GM12875 (cell line): ENCODE results near the gene HSCB.
"Not testable (repeated sequence)": the region's sequence is repeated elsewhere in the genome, so short reads cannot be mapped to it uniquely, and the experiment has no call there.

Source experiments
- H3K4me3 ChIP-seq: one replicate; pipeline ENCODE4 v1.5.1; 2011; ENCODE audit warnings: low read depth, low read length, control low read depth
- TF ChIP-seq, protein P1 (sequence below): IDR thresholded peaks from 2 replicates; pipeline ENCODE4 v1.5.1; 2011; ENCODE audit warnings: low read depth, mild to moderate bottlenecking, control low read depth, inconsistent platforms, low read length, moderate library complexity, borderline replicate concordance; ENCODE audit not compliant: insufficient read depth

Gene HSCB, protein sequence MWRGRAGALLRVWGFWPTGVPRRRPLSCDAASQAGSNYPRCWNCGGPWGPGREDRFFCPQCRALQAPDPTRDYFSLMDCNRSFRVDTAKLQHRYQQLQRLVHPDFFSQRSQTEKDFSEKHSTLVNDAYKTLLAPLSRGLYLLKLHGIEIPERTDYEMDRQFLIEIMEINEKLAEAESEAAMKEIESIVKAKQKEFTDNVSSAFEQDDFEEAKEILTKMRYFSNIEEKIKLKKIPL

DNA sequence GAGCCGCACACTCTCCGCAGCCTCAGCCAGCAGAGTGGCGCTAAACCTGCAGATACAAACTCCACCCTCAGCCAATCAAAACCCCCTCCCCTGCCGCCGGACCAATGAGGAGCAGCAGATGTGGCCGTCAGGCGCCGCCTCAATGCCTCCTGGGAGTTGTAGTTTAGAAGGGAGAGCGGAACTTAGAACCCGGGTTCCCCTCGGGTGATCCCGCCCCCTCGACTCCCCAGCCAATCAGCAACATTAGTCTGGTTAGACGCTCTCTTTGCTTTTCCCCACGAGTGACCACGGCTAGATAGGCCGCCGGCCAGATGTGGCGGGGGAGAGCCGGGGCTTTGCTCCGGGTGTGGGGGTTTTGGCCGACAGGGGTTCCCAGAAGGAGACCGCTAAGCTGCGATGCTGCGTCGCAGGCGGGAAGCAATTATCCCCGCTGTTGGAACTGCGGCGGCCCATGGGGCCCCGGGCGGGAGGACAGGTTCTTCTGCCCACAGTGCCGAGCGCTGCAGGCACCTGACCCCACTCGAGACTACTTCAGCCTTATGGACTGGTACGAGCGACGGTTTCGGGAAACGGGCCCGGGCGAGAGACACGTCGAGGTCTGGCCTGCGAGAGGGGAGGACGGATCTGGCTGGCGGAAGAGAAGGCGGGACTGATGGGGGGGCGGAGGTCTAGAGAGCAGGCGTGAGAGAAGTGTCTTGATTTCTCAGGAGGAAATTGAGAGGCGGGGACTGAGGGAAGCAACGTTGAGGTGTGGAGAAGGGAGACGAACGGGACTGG is at the start of gene HSCB, which contains the start of gene CHEK2:
HSCB (plus strand) TSS at position 255 of the 777 bp plus-strand sequence; CDS start at position 312, 57 bp downstream.
CHEK2 (minus strand) TSS at position 36 of the 777 bp plus-strand sequence. CDS start 7,099 bp downstream, outside the sequence.
- H3K4me3 ChIP-seq, result peak within 1 kb of the TSS; percentile 100
- TF ChIP-seq, protein P1, sequence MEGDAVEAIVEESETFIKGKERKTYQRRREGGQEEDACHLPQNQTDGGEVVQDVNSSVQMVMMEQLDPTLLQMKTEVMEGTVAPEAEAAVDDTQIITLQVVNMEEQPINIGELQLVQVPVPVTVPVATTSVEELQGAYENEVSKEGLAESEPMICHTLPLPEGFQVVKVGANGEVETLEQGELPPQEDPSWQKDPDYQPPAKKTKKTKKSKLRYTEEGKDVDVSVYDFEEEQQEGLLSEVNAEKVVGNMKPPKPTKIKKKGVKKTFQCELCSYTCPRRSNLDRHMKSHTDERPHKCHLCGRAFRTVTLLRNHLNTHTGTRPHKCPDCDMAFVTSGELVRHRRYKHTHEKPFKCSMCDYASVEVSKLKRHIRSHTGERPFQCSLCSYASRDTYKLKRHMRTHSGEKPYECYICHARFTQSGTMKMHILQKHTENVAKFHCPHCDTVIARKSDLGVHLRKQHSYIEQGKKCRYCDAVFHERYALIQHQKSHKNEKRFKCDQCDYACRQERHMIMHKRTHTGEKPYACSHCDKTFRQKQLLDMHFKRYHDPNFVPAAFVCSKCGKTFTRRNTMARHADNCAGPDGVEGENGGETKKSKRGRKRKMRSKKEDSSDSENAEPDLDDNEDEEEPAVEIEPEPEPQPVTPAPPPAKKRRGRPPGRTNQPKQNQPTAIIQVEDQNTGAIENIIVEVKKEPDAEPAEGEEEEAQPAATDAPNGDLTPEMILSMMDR, result peak; percentile 21; the same call in 1 of the 2 replicates

DNA sequence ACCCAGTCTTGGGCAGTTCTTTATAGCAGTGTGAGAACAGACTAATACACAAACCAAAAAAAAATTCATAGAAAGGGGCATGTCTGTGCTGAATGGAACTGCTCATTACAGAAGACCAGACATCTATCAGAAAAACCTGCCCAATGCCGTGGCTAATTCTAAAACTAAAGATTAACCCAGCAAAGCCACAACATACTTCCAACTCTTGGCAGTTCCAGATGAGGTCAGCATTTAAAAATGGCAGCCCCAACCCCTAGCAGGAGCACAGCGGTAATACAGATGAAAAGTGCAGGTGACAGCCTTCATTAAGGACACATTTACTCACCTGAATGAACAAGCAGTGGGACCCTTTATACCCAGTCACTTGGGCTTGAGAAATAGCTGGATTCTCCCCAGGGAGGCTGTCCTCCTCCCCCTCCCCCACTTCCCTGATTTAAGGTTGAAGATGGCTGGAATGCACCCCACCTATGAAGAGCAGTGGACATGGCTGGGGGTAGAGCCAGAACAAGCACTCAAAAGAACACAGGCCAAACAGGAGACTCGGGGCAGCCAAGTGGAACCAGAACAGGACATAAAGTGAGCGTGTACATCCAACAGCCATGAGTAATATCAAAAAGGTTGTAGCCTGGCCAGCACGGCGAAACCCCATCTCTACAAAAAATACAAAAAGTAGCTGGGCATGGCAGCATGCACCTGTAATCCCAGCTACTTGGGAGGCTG is 48.6 kb upstream of the HSCB start:
- H3K4me3 ChIP-seq, result not testable (repeated sequence)

DNA sequence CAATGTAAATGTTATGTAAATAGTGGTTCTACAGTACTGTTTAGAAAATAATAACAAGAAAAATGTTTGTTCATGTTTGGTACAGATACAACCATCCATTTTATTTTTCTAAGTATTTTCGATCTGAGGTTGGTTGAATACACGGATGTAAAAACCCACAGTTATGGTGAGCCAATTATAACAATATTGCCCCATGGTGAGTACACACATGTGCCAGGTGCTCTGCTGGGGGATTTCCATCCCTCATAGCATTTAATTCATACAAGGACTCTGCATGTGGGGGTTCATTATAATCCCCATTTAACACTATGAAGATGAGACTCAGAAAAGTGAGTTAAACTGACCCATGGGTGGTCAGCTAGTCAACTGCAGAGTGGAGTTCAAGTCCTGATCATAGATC is 38.9 kb upstream of the HSCB start:
- TF ChIP-seq, protein P1, result no peak
- no peak overlapping the region for H3K4me3 ChIP-seq

DNA sequence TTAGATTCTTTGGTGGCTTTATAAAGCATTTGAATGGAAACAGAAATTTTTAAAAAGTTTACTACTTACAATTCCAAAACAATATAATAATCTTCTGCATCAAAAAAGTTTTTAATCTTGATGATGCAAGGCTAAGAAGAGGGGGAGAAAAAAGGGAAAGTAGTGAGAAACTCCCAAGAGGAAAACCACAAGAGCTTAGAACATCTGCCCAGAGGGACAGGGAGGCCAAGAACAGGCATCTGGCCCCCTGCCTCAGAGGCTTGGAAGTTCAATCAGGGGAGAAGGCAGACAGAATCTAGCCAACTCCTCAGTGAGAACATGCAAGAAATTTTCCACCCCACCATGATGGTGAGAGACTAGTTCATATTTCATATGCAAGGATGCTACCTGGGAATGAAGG is 38.4 kb upstream of the HSCB start:
- no peak overlapping the region for H3K4me3 ChIP-seq
- TF ChIP-seq, protein P1, result no peak

DNA sequence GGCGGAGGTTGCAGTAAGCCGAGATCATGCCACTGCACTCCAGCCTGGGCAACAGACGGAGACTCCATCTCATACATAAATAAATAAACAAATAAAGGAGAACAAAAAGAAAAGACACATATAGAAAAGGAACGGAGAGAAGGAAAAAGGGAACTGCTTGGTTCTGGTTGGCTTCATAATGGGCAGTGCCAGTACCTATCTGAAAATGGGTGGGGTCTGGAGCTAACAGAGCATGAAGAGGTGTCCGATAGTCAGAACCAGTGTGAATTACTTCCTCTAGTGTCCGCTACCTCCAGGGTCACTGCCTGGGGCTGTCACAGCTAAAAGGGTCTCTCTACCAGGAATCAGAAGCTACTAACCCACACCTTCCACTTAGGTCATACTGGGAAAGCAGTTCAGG is 35.0 kb upstream of the HSCB start:
- TF ChIP-seq, protein P1, result no peak
- no peak overlapping the region for H3K4me3 ChIP-seq

DNA sequence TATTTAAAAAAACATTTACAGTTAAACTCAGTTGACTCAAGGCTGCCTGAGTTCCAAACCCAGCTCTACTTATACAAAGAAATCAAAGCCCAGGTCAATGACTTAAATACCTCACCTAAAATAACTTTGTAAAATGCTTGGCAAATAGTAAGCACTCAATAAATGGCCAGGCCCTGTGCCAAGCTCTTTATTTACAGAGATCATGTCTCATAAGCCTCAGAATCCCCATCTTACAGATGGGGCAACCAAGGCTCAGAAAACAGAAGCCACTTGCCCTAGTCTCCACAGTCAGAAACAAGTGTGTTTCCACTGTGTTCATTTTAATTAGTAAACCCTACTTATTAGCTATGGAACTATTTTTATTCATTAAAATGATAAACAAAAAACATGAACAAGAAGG is 31.7 kb upstream of the HSCB start:
- no peak overlapping the region for H3K4me3 ChIP-seq

More for the DNA sequence above, 31.7 kb upstream of the HSCB start:
- TF ChIP-seq, protein P1, result no peak
